ENCODE data around the gene FOXF1. TPM values are rescaled to one million over a fixed set of nuclear protein-coding genes. Genes with fewer than 3 reads are reported as not detected.
A peak's percentile ranks its signal among the peaks of the same experiment; 100 is the strongest.

Gene FOXF1
- total RNA-seq, 8 experiments from 2014 or later = 0.05 to 0.71 (median 0.17) TPM; not detected in 3

DNA sequence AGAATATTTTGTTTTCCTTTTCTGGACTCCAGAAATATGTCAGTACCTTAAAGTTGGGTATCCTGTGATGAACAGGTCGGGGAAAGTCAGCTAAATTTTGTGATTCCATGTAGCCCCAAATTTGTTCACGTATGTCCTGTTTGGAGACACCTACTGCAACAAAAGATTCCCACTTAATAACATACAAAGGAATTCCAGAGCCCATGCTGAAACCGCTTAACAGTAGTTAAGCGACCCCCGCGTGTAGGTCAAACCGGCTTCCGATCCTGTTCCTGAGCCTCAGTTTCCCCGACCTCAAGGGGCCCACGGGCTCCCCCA is 44.2 kb downstream of the FOXF1 start:
- Histone ChIP-seq H3K4me1 (replicated peaks in 1 of 2) (peaks cover 13 to 16% of the 10 kb centered on the region in 2 donors), H3K27ac (peak overlapping the region; percentile 66 to 84), H3K4me3 (peak overlapping the region; percentile 65 to 95 (median 73))
- ATAC-seq (replicated peaks in 6 of 8) = peak in 1 of 8 experiments; percentile 9
- 0 to 25% (median 5%) methylated on average over 1 to 6 of the region's 10 CpGs; no CpG with 5 or more reads in 3 of the 10 experiments for WGBS, 10 experiments
- in situ Hi-C loops (cut with MboI; ENCODE audit: low pct_unique_long_range_greater_than_20kb in 2 of 9, low sequenced_read_pairs in 9 of 9, unreplicated experiment in 9 of 9) = loop anchor here in 6 of 9 experiments (25.0 kb wide), 2 partner anchors 508 to 733 kb away; no protein-coding TSS in a partner anchor

DNA sequence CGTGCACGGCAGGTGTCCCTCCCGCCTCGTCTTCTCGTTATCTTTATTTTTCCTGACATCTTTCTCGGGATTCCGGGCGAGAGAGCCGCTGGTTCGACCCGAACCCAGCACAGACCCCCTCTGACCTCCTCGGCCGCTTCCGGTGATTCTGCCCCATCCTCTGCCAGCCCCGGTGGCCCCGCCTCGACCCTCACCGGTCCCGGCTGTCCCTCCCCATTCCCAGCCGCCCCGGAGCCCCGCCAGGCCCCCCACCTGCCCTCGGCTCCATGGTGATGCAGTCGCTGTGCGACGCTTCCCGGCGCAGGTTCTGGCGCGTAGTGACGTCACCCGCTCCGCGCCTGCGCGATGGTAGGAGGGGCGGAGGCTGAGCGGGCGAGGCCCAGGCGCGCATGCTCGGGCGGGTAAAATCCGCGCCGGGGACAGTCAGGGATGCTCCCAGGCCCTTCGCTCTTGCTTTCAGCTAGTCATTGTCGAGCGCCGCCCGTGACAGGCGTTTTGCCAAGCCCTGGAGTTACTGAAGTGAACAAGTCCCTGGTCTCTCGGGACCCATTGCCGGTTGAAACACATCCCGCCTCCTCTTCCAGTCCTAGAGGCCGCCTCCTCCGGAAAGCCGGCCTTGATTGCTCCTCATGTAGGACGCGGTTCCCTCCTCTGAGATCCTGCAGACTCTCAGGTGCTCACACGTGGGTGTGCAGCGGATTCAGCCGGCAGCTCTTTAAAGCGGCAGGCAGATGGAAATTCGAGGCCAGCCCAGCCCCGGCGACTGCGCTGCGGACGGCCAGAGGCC is 44.8 kb downstream of the FOXF1 start, which contains the start of gene MTHFSD:
Gene MTHFSD (minus strand): TSS at position 319 of the 787 bp plus-strand sequence. CDS start 51 bp downstream, at position 268.
- Histone ChIP-seq H3K4me1 (replicated peaks in 1 of 2) (peaks cover 13 to 16% of the 10 kb centered on the region in 2 donors), H3K27ac (peak within 1 kb of the TSS; percentile 66 to 84), H3K4me3 (peak within 1 kb of the TSS; percentile 65 to 95 (median 73))
- peak; percentile 85 to 94 (median 90) for ATAC-seq (replicated peaks in 6 of 8)
- WGBS, 10 experiments = 0 to 5% (median 0%) methylated on average over 1 to 31 of the region's 70 CpGs; no CpG with 5 or more reads in 1 of the 10 experiments
- in situ Hi-C loops (cut with MboI; ENCODE audit: low pct_unique_long_range_greater_than_20kb in 2 of 9, low sequenced_read_pairs in 9 of 9, unreplicated experiment in 9 of 9) = loop anchor here in 6 of 9 experiments (25.0 kb wide), 2 partner anchors 507 to 732 kb away; no protein-coding TSS in a partner anchor

DNA sequence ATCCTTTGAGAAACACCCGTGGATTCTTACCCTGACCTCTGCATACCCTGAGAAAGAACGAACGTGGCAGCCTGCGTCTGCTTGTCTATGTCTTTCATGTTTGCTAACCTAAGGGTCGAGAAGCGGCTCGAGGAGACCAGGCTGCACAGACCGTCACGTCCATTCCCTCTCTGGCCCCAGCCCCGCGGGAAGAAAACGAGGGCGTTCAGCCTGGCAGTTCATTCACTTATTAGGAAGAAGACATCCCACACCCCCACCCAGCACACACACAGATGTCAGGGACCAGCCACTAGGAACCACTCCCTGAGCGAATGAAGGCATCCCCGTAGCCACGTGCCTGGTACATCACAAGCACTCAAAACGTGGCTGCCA is 45.4 kb downstream of the FOXF1 start:
- WGBS, 10 experiments = 10 to 52% (median 17%) methylated on average over 2 to 11 of the region's 17 CpGs; no CpG with 5 or more reads in 4 of the 10 experiments
- in situ Hi-C loops (cut with MboI; ENCODE audit: low pct_unique_long_range_greater_than_20kb in 2 of 9, low sequenced_read_pairs in 9 of 9, unreplicated experiment in 9 of 9) = loop anchor here in 6 of 9 experiments (25.0 kb wide), 2 partner anchors 507 to 732 kb away; no protein-coding TSS in a partner anchor
- peak in 2 of 8 experiments; percentile 25 to 29 for ATAC-seq (replicated peaks in 6 of 8)
- H3K4me3 ChIP-seq = peak overlapping the region; percentile 65 to 95 (median 73)
- H3K27ac ChIP-seq = no peak overlapping the region
- H3K4me1 ChIP-seq (replicated peaks in 1 of 2) = peaks cover 13 to 16% of the 10 kb centered on the region in 2 donors

DNA sequence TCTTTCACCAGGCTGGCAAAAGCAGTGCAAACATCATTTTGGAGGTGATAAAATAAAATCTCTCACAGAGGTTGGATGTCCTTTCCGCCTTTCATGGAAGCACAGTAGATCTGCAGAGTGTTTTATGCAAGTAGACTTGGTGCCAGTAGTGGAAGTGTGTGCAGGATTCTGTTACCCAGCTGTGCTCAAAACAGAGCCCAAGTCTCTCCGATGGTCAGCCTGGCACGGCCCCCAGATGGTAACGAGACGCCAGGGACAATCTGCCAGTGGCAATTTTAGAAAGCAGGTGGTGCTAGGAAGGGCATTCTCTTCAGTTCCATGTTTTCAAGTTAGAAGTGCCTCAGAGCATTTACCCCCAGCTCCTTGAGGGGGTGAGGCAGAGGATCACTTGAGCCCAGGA is 46.2 kb downstream of the FOXF1 start:
- Histone ChIP-seq H3K4me1 (replicated peaks in 1 of 2) (peaks cover 13 to 16% of the 10 kb centered on the region in 2 donors), H3K27ac (no peak overlapping the region), H3K4me3 (no peak overlapping the region)
- 67 to 100% (median 86%) methylated on average over 1 to 4 of the region's 5 CpGs; no CpG with 5 or more reads in 3 of the 10 experiments for WGBS, 10 experiments
- in situ Hi-C loops (cut with MboI; ENCODE audit: low pct_unique_long_range_greater_than_20kb in 2 of 9, low sequenced_read_pairs in 9 of 9, unreplicated experiment in 9 of 9) = loop anchor here in 6 of 9 experiments (25.0 kb wide), 2 partner anchors 506 to 731 kb away; no protein-coding TSS in a partner anchor
- ATAC-seq (replicated peaks in 6 of 8) = no peak

DNA sequence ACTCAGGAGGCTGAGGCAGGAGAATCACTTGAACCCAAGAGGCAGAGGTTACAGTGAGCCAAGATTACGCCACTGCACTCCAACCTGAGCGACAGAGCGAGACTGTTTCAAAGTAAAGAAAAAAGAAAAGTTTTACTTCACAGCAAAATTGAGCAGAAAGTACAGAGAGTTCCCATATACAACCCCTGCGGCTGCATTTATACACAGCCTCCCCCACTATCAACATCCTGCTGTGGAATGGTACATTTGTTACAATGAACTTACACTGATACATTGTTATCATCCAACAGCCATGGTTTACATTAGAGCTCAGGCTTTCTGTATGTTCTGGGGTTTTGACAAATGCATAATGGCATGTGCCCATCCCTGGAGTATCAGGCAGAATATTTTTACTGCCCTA is 47.3 kb downstream of the FOXF1 start:
- no peak overlapping the region for H3K4me3 ChIP-seq
- in situ Hi-C loops (cut with MboI; ENCODE audit: low pct_unique_long_range_greater_than_20kb in 2 of 9, low sequenced_read_pairs in 9 of 9, unreplicated experiment in 9 of 9) = loop anchor here in 6 of 9 experiments (25.0 kb wide), 2 partner anchors 505 to 730 kb away; no protein-coding TSS in a partner anchor
- peaks cover 13 to 16% of the 10 kb centered on the region in 2 donors for H3K4me1 ChIP-seq (replicated peaks in 1 of 2)
- no peak overlapping the region for H3K27ac ChIP-seq
- ATAC-seq (replicated peaks in 6 of 8) = no peak
- WGBS, 10 experiments = 49 to 100% (median 100%) methylated on average over 1 to 4 of the region's 4 CpGs; no CpG with 5 or more reads in 3 of the 10 experiments

DNA sequence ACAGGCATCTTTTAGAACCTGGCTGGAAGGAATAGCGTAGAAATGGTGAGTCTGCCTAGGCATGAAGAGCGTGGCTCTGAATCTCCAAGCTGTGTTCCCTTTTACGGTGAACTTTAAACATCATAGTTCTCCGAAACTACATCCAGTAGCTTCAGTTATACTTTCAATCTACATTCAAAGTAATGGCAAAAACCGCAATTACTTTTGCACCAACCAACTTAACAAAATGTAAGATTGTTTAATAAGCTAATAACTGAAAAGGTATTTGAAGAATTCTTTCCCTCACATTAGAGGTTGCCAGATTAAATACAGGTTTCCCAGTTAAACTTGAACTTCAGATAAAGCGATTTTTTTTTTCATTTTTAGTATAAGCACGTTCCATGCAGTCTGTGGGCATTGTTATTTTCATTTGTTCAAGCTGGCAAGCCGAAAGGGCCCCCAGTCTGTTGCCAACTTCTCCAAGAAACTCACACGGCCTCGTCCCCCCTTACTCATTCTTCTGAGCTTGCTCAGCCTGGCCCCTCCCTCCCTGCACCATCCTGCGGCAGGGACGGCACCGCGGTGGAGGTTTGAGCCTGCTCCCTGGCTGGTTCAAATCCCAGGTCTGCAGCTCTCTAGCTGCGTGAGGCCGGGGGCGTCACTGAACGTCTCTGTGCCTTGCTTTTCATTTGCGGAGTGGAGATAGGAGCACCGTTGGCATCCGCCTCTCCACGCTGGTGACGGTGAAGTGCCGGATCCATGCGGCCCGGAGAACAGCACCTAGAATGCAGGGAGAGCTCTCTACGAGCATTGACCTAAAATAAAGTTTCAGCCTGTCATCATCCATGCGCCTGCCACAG is 48.2 kb downstream of the FOXF1 start:
- in situ Hi-C loops (cut with MboI; ENCODE audit: low pct_unique_long_range_greater_than_20kb in 2 of 9, low sequenced_read_pairs in 9 of 9, unreplicated experiment in 9 of 9) = loop anchor here in 6 of 9 experiments (25.0 kb wide), 2 partner anchors 504 to 729 kb away; no protein-coding TSS in a partner anchor
- peaks cover 13 to 16% of the 10 kb centered on the region in 2 donors for H3K4me1 ChIP-seq (replicated peaks in 1 of 2)
- no peak overlapping the region for H3K27ac ChIP-seq
- ATAC-seq (replicated peaks in 6 of 8) = no peak
- H3K4me3 ChIP-seq = no peak overlapping the region
- WGBS, 10 experiments = 40 to 87% (median 73%) methylated on average over 1 to 14 of the region's 28 CpGs

DNA sequence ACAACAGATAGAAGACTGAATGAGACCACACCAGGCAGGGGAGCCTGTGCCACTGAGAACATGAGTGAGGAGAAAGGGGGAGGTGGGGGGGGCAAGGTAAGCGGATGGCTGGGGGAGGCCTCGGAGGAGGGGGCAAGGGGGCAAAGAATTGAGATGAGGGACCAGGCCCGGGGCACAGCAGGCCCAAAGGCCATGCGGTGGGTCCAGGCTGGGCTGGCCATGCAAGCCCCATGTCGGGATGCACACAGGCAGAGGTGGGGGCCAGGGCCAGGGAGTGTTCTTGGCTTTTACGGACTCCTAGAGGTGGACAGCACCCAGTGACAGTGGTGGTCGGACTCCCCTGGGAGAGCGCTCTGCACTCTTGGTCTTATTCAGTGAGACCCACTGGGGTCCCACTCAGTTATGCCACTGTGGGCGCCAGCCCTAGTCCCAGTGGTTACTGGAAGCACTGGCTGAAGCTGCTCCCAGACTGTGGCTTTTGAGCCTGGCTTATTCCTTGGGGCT is 49.5 kb downstream of the FOXF1 start:
- 69 to 94% methylated on average over 3 to 4 of the region's 9 CpGs; no CpG with 5 or more reads in 8 of the 10 experiments for WGBS, 10 experiments
- Histone ChIP-seq H3K4me3 (no peak overlapping the region), H3K4me1 (replicated peaks in 1 of 2) (peaks cover 8 to 13% of the 10 kb centered on the region in 2 donors), H3K27ac (no peak overlapping the region)
- no peak for ATAC-seq (replicated peaks in 6 of 8)
- in situ Hi-C loops (cut with MboI; ENCODE audit: low pct_unique_long_range_greater_than_20kb in 2 of 9, low sequenced_read_pairs in 9 of 9, unreplicated experiment in 9 of 9) = loop anchor here (10.0 to 25.0 kb wide), 6 partner anchors 495 to 735 kb away; no protein-coding TSS in a partner anchor

DNA sequence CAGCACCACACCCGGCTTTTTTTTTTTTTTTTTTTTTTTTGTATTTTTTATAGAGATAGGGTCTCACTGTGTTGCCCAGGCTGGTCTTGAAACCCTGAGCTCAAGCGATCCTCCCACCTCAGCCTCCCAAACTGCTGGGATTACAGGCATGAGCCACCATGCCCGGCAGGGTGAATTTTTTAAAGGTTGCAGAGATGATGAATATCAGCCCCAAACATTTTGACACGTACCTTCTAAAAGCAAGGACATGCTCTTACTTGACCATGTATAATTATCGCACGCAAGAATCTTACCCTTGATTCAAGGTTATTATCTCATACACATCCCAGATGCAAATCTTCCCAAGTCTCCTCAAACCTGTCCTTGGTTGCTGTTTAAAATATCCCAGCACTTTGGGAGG is 52.0 kb downstream of the FOXF1 start:
- 38 to 100% (median 77%) methylated on average over 1 to 5 of the region's 6 CpGs; no CpG with 5 or more reads in 4 of the 10 experiments for WGBS, 10 experiments
- no peak for ATAC-seq (replicated peaks in 6 of 8)
- in situ Hi-C loops (cut with MboI; ENCODE audit: low pct_unique_long_range_greater_than_20kb in 2 of 9, low sequenced_read_pairs in 9 of 9, unreplicated experiment in 9 of 9) = loop anchor here (10.0 to 25.0 kb wide), 6 partner anchors 492 to 732 kb away; no protein-coding TSS in a partner anchor
- Histone ChIP-seq H3K4me1 (replicated peaks in 1 of 2) (peaks cover 0 to 2% of the 10 kb centered on the region in 2 donors), H3K4me3 (no peak overlapping the region), H3K27ac (no peak overlapping the region)

DNA sequence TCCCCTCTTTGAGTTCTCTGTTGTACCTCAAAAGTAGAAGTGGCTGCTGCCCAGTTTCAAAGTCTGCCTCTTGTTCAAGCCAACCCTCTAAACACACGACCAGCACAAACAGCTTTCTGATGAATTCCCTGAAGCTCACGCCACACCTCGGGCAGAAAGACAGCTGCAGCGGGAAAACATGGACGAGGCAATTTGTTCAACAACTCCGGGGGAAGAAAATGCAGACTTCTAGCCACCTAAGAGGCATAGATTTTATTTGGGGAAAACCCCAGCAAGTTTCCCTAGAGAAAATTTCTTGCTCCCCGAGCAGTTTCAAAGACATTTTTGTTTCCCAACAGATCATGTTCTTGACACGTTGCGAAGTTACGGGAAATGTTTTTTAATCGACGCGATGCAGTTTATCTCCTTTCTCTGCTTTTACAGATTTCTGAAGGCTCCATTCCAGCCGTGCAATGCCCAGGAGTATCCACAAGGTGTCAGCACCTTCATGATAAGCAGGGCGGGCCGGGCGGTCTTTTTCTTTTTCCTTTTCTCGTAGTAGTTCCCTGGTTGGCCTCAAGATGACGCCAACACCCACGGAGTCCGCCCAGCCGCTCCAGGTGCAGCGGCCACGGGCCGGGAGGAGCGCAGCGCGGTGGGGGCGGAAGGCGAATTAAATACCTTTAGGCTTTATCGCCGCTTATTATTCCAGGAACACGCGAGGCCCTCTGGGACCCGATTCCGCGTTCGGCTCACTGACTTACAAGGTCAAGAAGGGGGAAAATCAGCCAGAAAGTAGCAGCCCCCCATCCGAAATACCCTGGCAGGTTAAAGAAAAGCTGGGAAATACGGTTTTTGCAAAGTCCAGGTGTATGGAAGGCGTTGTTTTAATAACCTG is 53.4 kb downstream of the FOXF1 start:
- ATAC-seq (replicated peaks in 6 of 8) = peak; percentile 47 to 88 (median 82)
- Histone ChIP-seq H3K27ac (no peak overlapping the region), H3K4me1 (replicated peaks in 1 of 2) (peaks cover 0 to 2% of the 10 kb centered on the region in 2 donors), H3K4me3 (peak overlapping the region in 1 of 5 donors; percentile 16)
- in situ Hi-C loops (cut with MboI; ENCODE audit: low pct_unique_long_range_greater_than_20kb in 2 of 9, low sequenced_read_pairs in 9 of 9, unreplicated experiment in 9 of 9) = loop anchor here (10.0 to 25.0 kb wide), 6 partner anchors 491 to 731 kb away; no protein-coding TSS in a partner anchor
- WGBS, 10 experiments = 0 to 2% (median 0%) methylated on average over 3 to 28 of the region's 41 CpGs
